Spleen (tissue), 11 donors: ENCODE data around the gene BICDL2. TPM values are rescaled to one million over a fixed set of nuclear protein-coding genes. Genes with fewer than 3 reads are reported as not detected.

Experiments
- DNase-seq: peaks from one replicate; pipeline ENCODE4 v3.0.0-alpha.2; 2020
- H3K27ac ChIP-seq, 8 donors: fragments of 200-600 bp; sonication (generic) in 7 of 8; 1 replicate in 4 of 8; 2 replicates in 4 of 8; pipeline versions ENCODE4 v1.5.0 to v1.8.0; 2016 to 2021; ENCODE audit warnings: inconsistent platforms in 4 of 8, mild to moderate bottlenecking in 4 of 8, moderate library complexity in 1 of 8
- H3K27me3 ChIP-seq, 7 donors: fragments of 200-600 bp; sonication (generic) in 6 of 7; replicated peaks in 1 of 7; 1 replicate in 4 of 7; 2 replicates in 3 of 7; pipeline versions ENCODE4 v1.5.0 to v1.8.0; 2016 to 2021; ENCODE audit warnings: inconsistent platforms in 3 of 7, mild to moderate bottlenecking in 1 of 7
- H3K36me3 ChIP-seq, 6 donors: fragments of 200-600 bp; sonication (generic) in 5 of 6; 1 replicate in 4 of 6; 2 replicates in 2 of 6; pipeline versions ENCODE4 v1.5.0 to v1.8.0; 2016 to 2021; ENCODE audit warnings: inconsistent platforms in 2 of 6
- H3K4me1 ChIP-seq, 6 donors: fragments of 200-600 bp; sonication (generic) in 5 of 6; 1 replicate in 3 of 6; 2 replicates in 3 of 6; pipeline versions ENCODE4 v1.5.0 to v1.8.0; 2016 to 2021; ENCODE audit warnings: inconsistent platforms in 3 of 6
- H3K4me3 ChIP-seq, 8 donors: fragments of 200-600 bp; sonication (generic) in 7 of 8; 1 replicate in 4 of 8; 2 replicates in 4 of 8; pipeline versions ENCODE4 v1.5.0 to v1.8.0; 2016 to 2021; ENCODE audit warnings: inconsistent platforms in 4 of 8, mild to moderate bottlenecking in 4 of 8, moderate library complexity in 2 of 8
- H3K9me3 ChIP-seq, 8 donors: fragments of 200-600 bp; sonication (generic) in 7 of 8; 1 replicate in 4 of 8; 2 replicates in 4 of 8; pipeline versions ENCODE4 v1.5.0 to v1.8.0; 2016 to 2021; ENCODE audit warnings: inconsistent platforms in 4 of 8
- CTCF ChIP-seq, 11 experiments: fragments of 200-600 bp in 7 of 11; fragments of 450-650 bp in 4 of 11; sonication (generic) in 4 of 11; IDR thresholded peaks in 8 of 11; conservative IDR thresholded peaks in 3 of 11; 1 replicate in 7 of 11; 2 replicates in 4 of 11; pipeline versions ENCODE4 v1.4.0 to v1.8.0; 2016 to 2021; ENCODE audit warnings: antibody characterized with exemption in 11 of 11, inconsistent platforms in 4 of 11, mild to moderate bottlenecking in 1 of 11
- POLR2A ChIP-seq, 3 donors: fragments of 450-650 bp; IDR thresholded peaks; one replicate each; pipeline ENCODE4 v1.5.1; 2017; ENCODE audit warnings: antibody characterized with exemption in 3 of 3, mild to moderate bottlenecking in 1 of 3
- POLR2AphosphoS5 ChIP-seq, 3 donors: sonication (generic); formaldehyde crosslinking; IDR thresholded peaks; one replicate each; pipeline ENCODE4 v1.5.1; 2017; ENCODE audit warnings: antibody characterized with exemption in 3 of 3
- WGBS, 5 donors: extraction: QIAGEN DNeasy Blood & Tissue Kit in 3 of 5; methylation state at CpG; one replicate each; pipeline versions ENCODE4 v1.1.5 to v1.1.7; 2013 to 2018; 5-methylcytosine and 5-hydroxymethylcytosine counted together
- intact Hi-C: fragments of 100-400 bp; cut with DNase I; formaldehyde crosslinking; loops from one replicate; pipeline ENCODE4 v1.15.0; 2023; ENCODE audit warnings: low total_unique reads
- polyA plus RNA-seq, 3 donors: library from polyadenylated mRNA; stranded (reverse); fragments of 200-250 nt; gene quantifications; one replicate each; pipeline ENCODE4 v1.2.1, GENCODE V29; 2013
- total RNA-seq, 7 donors: library from RNA; depleted of rRNA in 3 of 7; stranded (reverse); fragments of >200 nt in 3 of 7; fragmentation: NEBNext Ultra II Directional in 4 of 7; extraction: Animal tissue kit (Norgen Biotek cat#: 25700) in 4 of 7; gene quantifications; one replicate each; pipeline versions ENCODE4 v1.1.0 to v1.2.1, GENCODE V29; 2016 to 2021
- donor health status: healthy with polysubstance abuse.
- donor health status: DM: no; HTN: no; CAD: no; lungs with moderate emphysema.
- donor health status: DM: no; HTN: no; CAD: no.
- donor health status: Bipolar disorder and iron deficiency.
- donor health status: healthy.
- donor health status: DM: no; HTN: no; CAD: no.
- donor health status: DM: yes; HTN: yes; CAD: no.

Gene BICDL2
- total and polyA plus RNA-seq, 10 donors = 0.03 to 0.77 (median 0.30) TPM; not detected in 3

- peak; percentile 98 for DNase-seq
- peaks cover 0 to 52% (median 44%) of the 10 kb centered on the region in 7 donors for H3K27me3 ChIP-seq
- 8 to 23% (median 10%) methylated on average over 31 to 58 of the region's 58 CpGs for WGBS, 5 donors
- no peaks in the 10 kb centered on the region for H3K9me3 ChIP-seq
- peak overlapping the region in 3 of 8 donors; percentile 8 to 45 (median 39) for H3K27ac ChIP-seq
- peak overlapping the region in 4 of 8 donors; percentile 13 to 36 (median 16) for H3K4me3 ChIP-seq
- intact Hi-C loops = no loop called here
- peaks cover 0 to 27% (median 18%) of the 10 kb centered on the region in 6 donors for H3K36me3 ChIP-seq
- TF ChIP-seq POLR2A (IDR thresholded peaks at IDR 0.05) = no peak
- peak; percentile 68 to 85 (median 76) for TF ChIP-seq POLR2AphosphoS5 (IDR thresholded peaks at IDR 0.05)
- TF ChIP-seq CTCF (IDR thresholded peaks at IDR 0.05 in 8 of 11, conservative IDR thresholded peaks at IDR 0.05 in 3 of 11) = peak; percentile 66 to 98 (median 94)
- peaks cover 16 to 77% (median 44%) of the 10 kb centered on the region in 6 donors for H3K4me1 ChIP-seq
These were observed 8.6 kb downstream of the BICDL2 start for GRCh38 chr16:3027983-3028715.

GRCh38 chr16:3027489-3027795, 9.3 kb downstream of the BICDL2 start:
- Histone ChIP-seq H3K36me3 (peaks cover 0 to 27% (median 18%) of the 10 kb centered on the region in 6 donors), H3K27me3 (peaks cover 0 to 45% (median 37%) of the 10 kb centered on the region in 7 donors), H3K9me3 (no peaks in the 10 kb centered on the region), H3K4me3 (no peak overlapping the region), H3K27ac (no peak overlapping the region), H3K4me1 (peaks cover 22 to 84% (median 52%) of the 10 kb centered on the region in 6 donors)
- no peak for DNase-seq
- intact Hi-C loops = no loop called here
- WGBS, 5 donors = 90 to 95% (median 94%) methylated on average over 8 of the region's 8 CpGs
- TF ChIP-seq POLR2A (IDR thresholded peaks at IDR 0.05) (no peak), POLR2AphosphoS5 (IDR thresholded peaks at IDR 0.05) (no peak), CTCF (IDR thresholded peaks at IDR 0.05 in 8 of 11, conservative IDR thresholded peaks at IDR 0.05 in 3 of 11) (no peak)

GRCh38 chr16:3026609-3027488, 9.9 kb downstream of the BICDL2 start:
- H3K36me3 ChIP-seq = peaks cover 0 to 27% (median 18%) of the 10 kb centered on the region in 6 donors
- 94 to 98% (median 96%) methylated on average over 23 to 24 of the region's 24 CpGs for WGBS, 5 donors
- peaks cover 28 to 86% (median 57%) of the 10 kb centered on the region in 6 donors for H3K4me1 ChIP-seq
- H3K27ac ChIP-seq = no peak overlapping the region
- no peak for TF ChIP-seq POLR2A (IDR thresholded peaks at IDR 0.05)
- no peak for TF ChIP-seq POLR2AphosphoS5 (IDR thresholded peaks at IDR 0.05)
- no peak for TF ChIP-seq CTCF (IDR thresholded peaks at IDR 0.05 in 8 of 11, conservative IDR thresholded peaks at IDR 0.05 in 3 of 11)
- no peaks in the 10 kb centered on the region for H3K9me3 ChIP-seq
- H3K4me3 ChIP-seq = no peak overlapping the region
- peaks cover 0 to 39% (median 31%) of the 10 kb centered on the region in 7 donors for H3K27me3 ChIP-seq
- peak; percentile 85 for DNase-seq
- intact Hi-C loops = no loop called here

GRCh38 chr16:3026003-3026378, 10.8 kb downstream of the BICDL2 start:
- no peak for DNase-seq
- Histone ChIP-seq H3K27ac (no peak overlapping the region), H3K4me1 (peaks cover 35 to 86% (median 64%) of the 10 kb centered on the region in 6 donors), H3K36me3 (peaks cover 0 to 27% (median 18%) of the 10 kb centered on the region in 6 donors), H3K27me3 (peaks cover 0 to 30% (median 25%) of the 10 kb centered on the region in 7 donors), H3K9me3 (no peaks in the 10 kb centered on the region), H3K4me3 (no peak overlapping the region)
- intact Hi-C loops = no loop called here
- WGBS, 5 donors = 89 to 95% (median 94%) methylated on average over 8 of the region's 8 CpGs
- TF ChIP-seq POLR2AphosphoS5 (IDR thresholded peaks at IDR 0.05) (no peak), CTCF (IDR thresholded peaks at IDR 0.05 in 8 of 11, conservative IDR thresholded peaks at IDR 0.05 in 3 of 11) (no peak), POLR2A (IDR thresholded peaks at IDR 0.05) (no peak)
